ENCODE data around the gene CYP1A2. TPM values are rescaled to one million over a fixed set of nuclear protein-coding genes. Genes with fewer than 3 reads are reported as not detected.

The CYP1A2 gene
- total and polyA plus RNA-seq, 2 of the 13 experiments (the other 11 are each of a cell fraction or from before 2014, with no cell fraction given): 0.07 TPM; not detected in 1

DNA sequence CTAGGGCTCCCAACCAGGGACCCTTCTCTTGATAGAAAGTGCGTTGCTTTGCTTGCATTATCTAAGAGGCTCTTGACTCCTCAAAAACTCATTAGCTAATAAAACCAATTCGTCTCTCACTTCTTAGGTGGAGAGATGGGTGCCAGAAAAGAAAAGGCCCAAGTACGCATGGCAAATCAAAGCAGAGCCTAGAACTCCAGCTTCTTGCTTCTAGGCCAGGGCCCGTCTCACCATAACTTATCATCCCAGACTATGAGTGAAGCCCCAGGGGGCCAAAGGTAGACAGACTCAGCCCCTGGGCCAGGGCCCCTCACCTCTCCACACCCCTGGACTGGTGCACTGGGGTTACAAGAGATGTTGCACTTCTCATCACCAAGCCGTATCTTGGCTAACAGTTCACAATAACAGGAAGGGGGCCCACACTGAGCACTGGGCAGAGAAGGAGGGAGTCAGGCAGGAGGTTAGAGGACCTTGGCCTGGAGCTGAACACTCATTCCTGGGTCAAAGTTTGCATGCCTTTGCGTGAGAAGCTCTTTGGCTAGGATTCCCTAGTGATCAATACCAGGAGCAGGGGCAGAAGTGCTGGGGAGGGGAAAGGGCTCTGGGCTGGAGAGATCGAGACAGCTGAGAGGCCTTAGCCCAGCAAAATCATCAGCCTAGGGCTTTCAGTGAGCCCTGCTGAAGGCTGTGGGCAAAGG lies 17.9 kb upstream of the CYP1A2 start (continued):
- peak; percentile 22; the same call in 1 of the 2 replicates for TF ChIP-seq RAD21 (CRISPR knock-in tag; IDR thresholded peaks at IDR 0.05)
- peak; percentile 99 for TF ChIP-seq HNF4A (CRISPR knock-in tag; IDR thresholded peaks at IDR 0.05)
- peak; percentile 77 for TF ChIP-seq ZNF574 (CRISPR knock-in tag; IDR thresholded peaks at IDR 0.05)
- TF ChIP-seq ZSCAN31 (CRISPR knock-in tag; IDR thresholded peaks at IDR 0.05; ENCODE audit: low read depth): peak; percentile 68; the same call in 1 of the 2 replicates
- TF ChIP-seq TEF (CRISPR knock-in tag; IDR thresholded peaks at IDR 0.05): no peak
- TF ChIP-seq YEATS2 (CRISPR knock-in tag; IDR thresholded peaks at IDR 0.05; ENCODE audit: borderline replicate concordance): 0 out of 2 replicates have a peak, but pooled peaks have one; percentile 54
- peak; percentile 69 for TF ChIP-seq ZNF331 (CRISPR knock-in tag; IDR thresholded peaks at IDR 0.05)
- peak; percentile 97 for TF ChIP-seq MED1 (CRISPR knock-in tag; IDR thresholded peaks at IDR 0.05)
- TF ChIP-seq KLF13 (CRISPR knock-in tag; IDR thresholded peaks at IDR 0.05): no peak
- peak; percentile 36; the same call in 1 of the 2 replicates for TF ChIP-seq CBX5 (CRISPR knock-in tag; IDR thresholded peaks at IDR 0.05; ENCODE audit: borderline replicate concordance)
- no peak for TF ChIP-seq ZIK1 (CRISPR knock-in tag; IDR thresholded peaks at IDR 0.05; ENCODE audit: borderline replicate concordance, low read depth)
- no peak for TF ChIP-seq AGO1 (IDR thresholded peaks at IDR 0.05; ENCODE audit: low read depth, low read length, poor library complexity, severe bottlenecking)
- TF ChIP-seq ZNF646 (CRISPR knock-in tag; IDR thresholded peaks at IDR 0.05): no peak
- TF ChIP-seq, protein P1, sequence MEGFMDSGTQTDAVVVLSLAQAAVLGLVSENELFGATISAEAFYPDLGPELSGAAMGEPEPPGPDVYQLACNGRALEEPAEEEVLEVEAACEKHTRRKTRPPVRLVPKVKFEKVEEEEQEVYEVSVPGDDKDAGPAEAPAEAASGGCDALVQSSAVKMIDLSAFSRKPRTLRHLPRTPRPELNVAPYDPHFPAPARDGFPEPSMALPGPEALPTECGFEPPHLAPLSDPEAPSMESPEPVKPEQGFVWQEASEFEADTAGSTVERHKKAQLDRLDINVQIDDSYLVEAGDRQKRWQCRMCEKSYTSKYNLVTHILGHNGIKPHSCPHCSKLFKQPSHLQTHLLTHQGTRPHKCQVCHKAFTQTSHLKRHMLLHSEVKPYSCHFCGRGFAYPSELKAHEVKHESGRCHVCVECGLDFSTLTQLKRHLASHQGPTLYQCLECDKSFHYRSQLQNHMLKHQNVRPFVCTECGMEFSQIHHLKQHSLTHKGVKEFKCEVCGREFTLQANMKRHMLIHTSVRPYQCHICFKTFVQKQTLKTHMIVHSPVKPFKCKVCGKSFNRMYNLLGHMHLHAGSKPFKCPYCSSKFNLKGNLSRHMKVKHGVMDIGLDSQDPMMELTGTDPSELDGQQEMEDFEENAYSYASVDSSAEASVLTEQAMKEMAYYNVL (CRISPR knock-in tag; IDR thresholded peaks at IDR 0.05; ENCODE audit: borderline replicate concordance): peak; percentile 94
- no peak for TF ChIP-seq REXO4 (CRISPR knock-in tag; IDR thresholded peaks at IDR 0.05; ENCODE audit: borderline replicate concordance)
- no peak for TF ChIP-seq ZNF530 (CRISPR knock-in tag; IDR thresholded peaks at IDR 0.05; ENCODE audit: low read depth)
- TF ChIP-seq MIXL1 (CRISPR knock-in tag; IDR thresholded peaks at IDR 0.05): peak; percentile 88
- TF ChIP-seq ZNF282 (IDR thresholded peaks at IDR 0.05; ENCODE audit: partially characterized antibody): no peak
